H1 (cell line): ENCODE data around the gene BTBD1. TPM values are rescaled to one million over a fixed set of nuclear protein-coding genes. Genes with fewer than 3 reads are reported as not detected.

Experiments used
- MAFK ChIP-seq: IDR thresholded peaks from 2 replicates; pipeline ENCODE4 v1.6.1; 2012; ENCODE audit warnings: low read depth, mild to moderate bottlenecking, improper control_type of control experiment, low read length
- SAP30 ChIP-seq: fragments of 300-600 bp; sonication (generic); IDR thresholded peaks from 2 replicates; pipeline ENCODE4 v1.7.1; 2012; ENCODE audit warnings: low read length, moderate library complexity, mild to moderate bottlenecking, inconsistent platforms; ENCODE audit not compliant: insufficient read depth, insufficient replicate concordance
- SIX5 ChIP-seq: IDR thresholded peaks from 2 replicates; pipeline ENCODE4 v1.6.1; 2011; ENCODE audit warnings: mild to moderate bottlenecking, low read depth, low read length
- TAF1 ChIP-seq: IDR thresholded peaks from 2 replicates; pipeline ENCODE4 v1.6.1; 2011; ENCODE audit warnings: mild to moderate bottlenecking, low read depth, low read length
- TBP ChIP-seq: IDR thresholded peaks from 2 replicates; pipeline ENCODE4 v1.6.1; 2011; ENCODE audit warnings: low read depth, low read length, improper control_type of control experiment
- polyA plus RNA-seq, 7 experiments: library from polyadenylated mRNA; depleted of rRNA in 3 of 7; stranded (reverse) in 5 of 7; unstranded in 2 of 7; fragments of >200 nt in 5 of 7; fragments of 200-250 nt in 2 of 7; gene quantifications; 1 replicate in 5 of 7; 2 replicates in 1 of 7; 4 replicates in 1 of 7; pipeline versions ENCODE4 v1.2.1 to v1.2.3, GENCODE V29; 2011 to 2013; ENCODE audit warnings: missing spikeins in 2 of 7, mixed read lengths in 2 of 7
- total RNA-seq: library from RNA; stranded (reverse); fragmentation: NEBNext Ultra II Directional; extraction: Animal tissue kit (Norgen Biotek cat#: 25700); gene quantifications from 2 replicates; pipeline ENCODE4 v1.2.1, GENCODE V29; 2021

Gene BTBD1
- total and polyA plus RNA-seq, 2 of the 8 experiments (the other 6 are each of a cell fraction or from before 2014, with no cell fraction given), result 18.6 to 39.5 TPM

GRCh38 chr15:83065431-83065830 is 1.6 kb downstream of the BTBD1 start (continued):
- TF ChIP-seq TAF1 (no peak), SAP30 (no peak), TBP (no peak), SIX5 (no peak), MAFK (no peak)
